ENCODE results near the gene FLAD1. TPM values are rescaled to one million over a fixed set of nuclear protein-coding genes. Genes with fewer than 3 reads are reported as not detected.

Gene FLAD1
- total RNA-seq, 4 donors from 2014 or later, result 29.7 to 50.3 (median 46.3) TPM

DNA sequence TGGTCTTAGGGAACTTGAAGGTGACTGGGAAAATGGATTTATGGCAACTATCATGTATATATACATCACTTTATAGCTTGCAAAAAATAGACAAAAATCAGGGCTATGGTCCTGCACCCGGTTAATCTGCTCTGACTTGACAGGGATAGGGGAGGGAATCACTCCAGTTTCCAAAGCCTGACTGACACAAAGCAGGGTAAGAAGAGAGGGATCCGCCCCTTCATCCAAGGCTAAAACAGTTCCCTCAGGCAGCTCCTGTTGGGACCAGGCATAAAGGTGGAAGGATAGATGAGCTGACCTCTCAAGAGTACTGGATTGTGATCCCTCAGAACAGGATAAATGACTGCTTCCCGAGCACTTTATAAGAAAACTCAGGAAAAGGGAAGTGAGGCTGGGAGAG, 28.6 kb upstream of the FLAD1 start:
- H3K36me3 ChIP-seq, result peaks cover 0 to 33% (median 0%) of the 10 kb centered on the region in 3 donors
- no peak for DNase-seq
- H3K4me1 ChIP-seq, result peaks cover 0 to 55% (median 28%) of the 10 kb centered on the region in 4 donors
- no peaks in the 10 kb centered on the region for H3K9me3 ChIP-seq
- no peaks in the 10 kb centered on the region for H3K27me3 ChIP-seq
- H3K4me3 ChIP-seq, result peak overlapping the region; percentile 13 to 70 (median 58)
- TF ChIP-seq POLR2A (IDR thresholded peaks at IDR 0.05), result no peak
- TF ChIP-seq, protein P1, sequence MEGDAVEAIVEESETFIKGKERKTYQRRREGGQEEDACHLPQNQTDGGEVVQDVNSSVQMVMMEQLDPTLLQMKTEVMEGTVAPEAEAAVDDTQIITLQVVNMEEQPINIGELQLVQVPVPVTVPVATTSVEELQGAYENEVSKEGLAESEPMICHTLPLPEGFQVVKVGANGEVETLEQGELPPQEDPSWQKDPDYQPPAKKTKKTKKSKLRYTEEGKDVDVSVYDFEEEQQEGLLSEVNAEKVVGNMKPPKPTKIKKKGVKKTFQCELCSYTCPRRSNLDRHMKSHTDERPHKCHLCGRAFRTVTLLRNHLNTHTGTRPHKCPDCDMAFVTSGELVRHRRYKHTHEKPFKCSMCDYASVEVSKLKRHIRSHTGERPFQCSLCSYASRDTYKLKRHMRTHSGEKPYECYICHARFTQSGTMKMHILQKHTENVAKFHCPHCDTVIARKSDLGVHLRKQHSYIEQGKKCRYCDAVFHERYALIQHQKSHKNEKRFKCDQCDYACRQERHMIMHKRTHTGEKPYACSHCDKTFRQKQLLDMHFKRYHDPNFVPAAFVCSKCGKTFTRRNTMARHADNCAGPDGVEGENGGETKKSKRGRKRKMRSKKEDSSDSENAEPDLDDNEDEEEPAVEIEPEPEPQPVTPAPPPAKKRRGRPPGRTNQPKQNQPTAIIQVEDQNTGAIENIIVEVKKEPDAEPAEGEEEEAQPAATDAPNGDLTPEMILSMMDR (IDR thresholded peaks at IDR 0.05), result no peak
- peak overlapping the region; percentile 70 to 86 (median 82) for H3K27ac ChIP-seq

DNA sequence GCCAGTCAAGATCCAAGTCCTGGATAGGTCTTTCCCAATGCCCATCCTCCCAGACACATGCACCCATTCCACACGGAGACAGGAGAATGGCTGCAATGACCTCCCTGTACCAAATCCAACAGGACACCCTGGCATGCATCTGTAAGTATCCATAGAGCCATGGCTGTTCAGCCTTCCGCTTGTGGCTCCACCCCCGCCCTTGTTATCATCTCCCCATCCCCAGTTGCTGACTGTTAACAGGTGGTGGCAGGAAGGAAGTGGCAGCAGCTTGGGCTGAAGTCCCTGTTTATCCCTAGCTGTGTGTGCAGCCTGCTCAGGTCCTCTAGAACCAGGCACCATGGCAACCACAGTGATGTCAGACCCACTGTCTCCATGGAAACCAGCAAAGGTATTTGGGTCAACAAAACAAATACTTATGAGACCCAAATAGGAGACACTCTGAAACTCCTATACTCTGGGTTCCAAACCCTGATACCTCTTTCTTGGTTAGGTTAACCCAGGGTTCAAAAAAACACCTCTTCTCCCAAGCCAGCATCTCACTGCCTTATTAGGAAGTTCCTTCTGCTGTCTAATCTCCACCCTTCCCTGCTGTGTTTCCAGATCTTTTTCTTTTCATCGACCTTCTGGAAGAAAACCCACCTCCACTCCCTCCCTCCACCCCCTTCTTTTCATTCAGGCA, 28.0 kb upstream of the FLAD1 start:
- peak; percentile 71 to 97 (median 96) for DNase-seq
- Histone ChIP-seq H3K4me1 (peaks cover 0 to 55% (median 29%) of the 10 kb centered on the region in 4 donors), H3K27ac (peak overlapping the region; percentile 77 to 86 (median 82)), H3K27me3 (no peaks in the 10 kb centered on the region), H3K36me3 (peaks cover 0 to 30% (median 0%) of the 10 kb centered on the region in 3 donors), H3K4me3 (peak overlapping the region; percentile 45 to 70 (median 58)), H3K9me3 (no peaks in the 10 kb centered on the region)
- peak in 1 of 2 donors; percentile 23 for TF ChIP-seq POLR2A (IDR thresholded peaks at IDR 0.05)
- TF ChIP-seq, protein P1 (IDR thresholded peaks at IDR 0.05), result no peak

DNA sequence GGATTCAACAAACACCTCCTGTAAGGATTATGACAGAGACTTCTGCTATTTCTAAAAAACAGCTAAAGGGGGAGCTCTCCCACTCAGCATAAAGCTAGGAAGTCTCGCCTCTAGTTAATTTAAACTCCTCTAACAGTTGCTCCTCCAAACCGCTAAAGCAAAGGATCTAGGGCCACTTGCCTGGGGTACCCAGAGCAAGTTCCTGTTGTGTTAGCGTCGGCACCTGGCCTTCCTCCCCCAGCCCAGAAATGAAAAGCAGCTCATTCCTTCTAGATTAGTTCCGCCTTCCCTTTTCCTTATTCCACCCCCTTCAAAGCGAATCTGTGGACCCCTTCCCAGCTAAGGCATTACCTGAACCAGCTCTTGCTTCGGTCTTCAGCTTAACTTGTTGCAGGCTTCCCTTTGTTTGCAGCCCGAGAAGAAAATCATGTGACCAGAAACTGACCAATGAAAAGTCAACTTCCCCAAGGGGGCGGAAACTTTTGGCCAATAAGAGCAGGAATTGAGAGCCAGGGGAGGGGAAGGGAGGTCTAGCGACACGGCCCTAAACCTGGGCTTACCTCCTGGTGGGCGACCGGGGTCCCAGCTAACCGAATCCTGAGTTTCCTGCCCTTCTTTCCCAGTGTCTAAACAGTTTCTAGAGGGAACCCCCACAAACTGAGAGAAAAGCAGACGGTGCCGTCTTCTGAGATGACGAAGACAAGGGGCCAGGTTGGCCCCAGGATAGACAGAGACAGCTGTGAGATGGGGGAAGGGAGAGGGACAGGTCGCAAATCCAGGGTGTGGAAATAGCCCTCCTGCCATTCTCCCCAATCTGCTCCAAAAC, 27.2 kb upstream of the FLAD1 start, which contains the start of gene PBXIP1:
Gene PBXIP1, minus strand, starts transcription at position 382 of the 826 bp plus-strand sequence. CDS start 2,378 bp downstream, outside the sequence.
- H3K4me1 ChIP-seq, result peaks cover 0 to 61% (median 29%) of the 10 kb centered on the region in 4 donors
- TF ChIP-seq, protein P1 (IDR thresholded peaks at IDR 0.05), result peak in 2 of 6 experiments; percentile 5 to 12
- TF ChIP-seq POLR2A (IDR thresholded peaks at IDR 0.05), result peak in 1 of 2 donors; percentile 48
- H3K4me3 ChIP-seq, result peak within 1 kb of the TSS; percentile 45 to 70 (median 58)

DNA sequence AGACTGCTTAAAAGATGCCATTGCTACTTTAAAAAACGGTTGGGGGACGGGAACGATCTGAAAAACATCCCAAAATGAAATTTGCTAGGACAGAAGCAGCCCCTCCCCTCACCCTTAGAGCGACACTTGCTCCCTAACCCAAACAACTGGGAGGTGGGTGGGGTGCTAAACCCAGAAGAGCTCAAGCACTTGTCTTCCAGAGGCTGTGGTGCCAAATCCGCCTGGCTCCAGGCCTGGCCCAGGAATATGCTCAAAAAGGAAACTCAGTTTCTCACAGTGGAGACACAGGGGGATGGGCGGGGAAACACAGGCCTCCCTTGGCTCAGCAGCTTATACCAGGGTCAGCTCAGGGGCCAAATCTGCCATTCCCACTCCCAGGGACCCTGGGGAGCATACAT, 26.6 kb upstream of the FLAD1 start:
- DNase-seq, result peak in 1 of 3 donors; percentile 50
- no peak for TF ChIP-seq POLR2A (IDR thresholded peaks at IDR 0.05)
- peak overlapping the region; percentile 45 to 70 (median 58) for H3K4me3 ChIP-seq
- no peaks in the 10 kb centered on the region for H3K27me3 ChIP-seq
- peaks cover 0 to 17% (median 0%) of the 10 kb centered on the region in 3 donors for H3K36me3 ChIP-seq
- peak overlapping the region; percentile 77 to 86 (median 82) for H3K27ac ChIP-seq
- peaks cover 0 to 58% (median 29%) of the 10 kb centered on the region in 4 donors for H3K4me1 ChIP-seq
- H3K9me3 ChIP-seq, result no peaks in the 10 kb centered on the region

More for the DNA sequence above, 27.2 kb upstream of the FLAD1 start, which contains the start of gene PBXIP1:
- Histone ChIP-seq H3K36me3 (peaks cover 0 to 23% (median 0%) of the 10 kb centered on the region in 3 donors), H3K9me3 (no peaks in the 10 kb centered on the region), H3K27ac (peak within 1 kb of the TSS; percentile 77 to 86 (median 82)), H3K27me3 (no peaks in the 10 kb centered on the region)
- DNase-seq, result peak; percentile 68 to 93 (median 82)

DNA sequence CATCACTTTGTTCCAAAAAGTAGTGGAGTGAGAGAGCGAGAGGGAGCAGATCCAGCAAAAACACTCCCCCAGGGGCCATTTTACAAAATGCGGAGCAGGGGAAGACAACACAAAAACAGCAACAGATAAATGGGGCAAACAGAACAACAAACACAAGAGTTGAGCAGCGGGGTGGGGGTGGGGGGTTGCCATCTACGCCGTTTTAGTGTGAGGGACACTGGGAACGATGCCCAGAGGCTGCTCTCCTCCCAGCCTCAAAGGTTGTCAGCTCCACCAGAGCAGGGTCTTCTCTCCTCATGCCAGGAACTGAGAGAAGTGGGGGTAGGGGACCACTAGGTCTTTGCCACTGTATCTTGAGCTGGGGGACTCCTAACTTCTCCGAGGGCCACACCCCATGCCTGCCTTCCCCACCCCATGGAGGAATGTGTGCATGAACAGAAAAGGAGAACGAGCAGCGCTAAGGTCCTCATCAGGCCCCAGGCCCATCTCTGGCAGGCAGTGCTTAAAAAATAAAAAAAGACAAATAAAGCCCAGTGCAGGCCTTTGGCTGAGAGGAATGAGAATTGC, 26.0 kb upstream of the FLAD1 start:
- Histone ChIP-seq H3K4me1 (peaks cover 0 to 52% (median 29%) of the 10 kb centered on the region in 4 donors), H3K9me3 (no peaks in the 10 kb centered on the region), H3K27ac (peak overlapping the region in 3 of 4 donors; percentile 77 to 86 (median 86)), H3K27me3 (no peaks in the 10 kb centered on the region), H3K36me3 (peaks cover 0 to 12% (median 0%) of the 10 kb centered on the region in 3 donors), H3K4me3 (no peak overlapping the region)
- no peak for TF ChIP-seq POLR2A (IDR thresholded peaks at IDR 0.05)
- TF ChIP-seq, protein P1 (IDR thresholded peaks at IDR 0.05), result no peak
- peak in 1 of 3 donors; percentile 36 for DNase-seq
